ENCODE data around the gene SRGN.

DNA sequence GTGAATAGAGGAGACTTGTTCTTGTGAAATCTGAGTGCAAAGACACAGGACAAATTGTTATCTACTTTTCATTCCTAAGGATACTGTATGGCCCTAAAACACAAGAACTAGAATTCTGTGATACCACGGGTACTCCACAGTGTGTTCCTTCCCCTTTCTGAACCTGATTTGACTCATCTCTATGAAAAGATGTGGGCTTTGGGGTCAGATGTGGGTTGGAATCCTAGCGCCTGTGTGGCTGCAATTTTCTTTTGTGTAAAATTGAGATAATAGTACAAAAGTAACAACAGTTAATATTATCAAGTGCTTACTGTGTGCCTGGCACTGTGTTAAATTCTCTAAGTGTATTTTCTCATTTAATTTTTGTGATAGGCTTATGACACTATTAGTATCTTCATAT, 8.1 kb downstream of the SRGN start:
- TF ChIP-seq, protein P1, sequence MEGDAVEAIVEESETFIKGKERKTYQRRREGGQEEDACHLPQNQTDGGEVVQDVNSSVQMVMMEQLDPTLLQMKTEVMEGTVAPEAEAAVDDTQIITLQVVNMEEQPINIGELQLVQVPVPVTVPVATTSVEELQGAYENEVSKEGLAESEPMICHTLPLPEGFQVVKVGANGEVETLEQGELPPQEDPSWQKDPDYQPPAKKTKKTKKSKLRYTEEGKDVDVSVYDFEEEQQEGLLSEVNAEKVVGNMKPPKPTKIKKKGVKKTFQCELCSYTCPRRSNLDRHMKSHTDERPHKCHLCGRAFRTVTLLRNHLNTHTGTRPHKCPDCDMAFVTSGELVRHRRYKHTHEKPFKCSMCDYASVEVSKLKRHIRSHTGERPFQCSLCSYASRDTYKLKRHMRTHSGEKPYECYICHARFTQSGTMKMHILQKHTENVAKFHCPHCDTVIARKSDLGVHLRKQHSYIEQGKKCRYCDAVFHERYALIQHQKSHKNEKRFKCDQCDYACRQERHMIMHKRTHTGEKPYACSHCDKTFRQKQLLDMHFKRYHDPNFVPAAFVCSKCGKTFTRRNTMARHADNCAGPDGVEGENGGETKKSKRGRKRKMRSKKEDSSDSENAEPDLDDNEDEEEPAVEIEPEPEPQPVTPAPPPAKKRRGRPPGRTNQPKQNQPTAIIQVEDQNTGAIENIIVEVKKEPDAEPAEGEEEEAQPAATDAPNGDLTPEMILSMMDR (conservative IDR thresholded peaks at IDR 0.05) = no peak
- TF ChIP-seq ZFX (IDR thresholded peaks at IDR 0.05) = no peak

All from C4-2B (cell line).